HG03135 (cell line): Measurements from ENCODE around the gene PTP4A2.

ENCODE experiments used
- ATAC-seq: cut with Tn5 transposase; IDR thresholded peaks from one replicate; pipeline ENCODE4 v1.9.1; 2021; ENCODE audit warnings: mild to moderate bottlenecking, moderate library complexity; ENCODE audit not compliant: unreplicated experiment

PTP4A2 gene

GRCh38 chr1:31891280-31891679, 46.9 kb downstream of the PTP4A2 start:
- no peak for ATAC-seq

GRCh38 chr1:31888291-31888690, 49.9 kb downstream of the PTP4A2 start:
- ATAC-seq: no peak

- ATAC-seq: no peak
Measured at GRCh38 chr1:31886866-31887265, 51.3 kb downstream of the PTP4A2 start.

GRCh38 chr1:31885851-31886250, 52.3 kb downstream of the PTP4A2 start:
- ATAC-seq: no peak

- no peak for ATAC-seq
Measured at GRCh38 chr1:31883357-31883942, 54.7 kb downstream of the PTP4A2 start.

GRCh38 chr1:31881688-31882000, 56.5 kb downstream of the PTP4A2 start:
- ATAC-seq: no peak

GRCh38 chr1:31880957-31881687, 57.0 kb downstream of the PTP4A2 start:
- no peak for ATAC-seq

GRCh38 chr1:31879981-31880608, 58.1 kb downstream of the PTP4A2 start:
- no peak for ATAC-seq

- no peak for ATAC-seq
Measured at GRCh38 chr1:31878058-31878457, 60.1 kb downstream of the PTP4A2 start.

GRCh38 chr1:31877544-31877943, 60.6 kb downstream of the PTP4A2 start:
- ATAC-seq: no peak

GRCh38 chr1:31875636-31876236, 62.4 kb downstream of the PTP4A2 start:
- ATAC-seq: no peak

- ATAC-seq: no peak
Measured at GRCh38 chr1:31874942-31875341, 63.2 kb downstream of the PTP4A2 start.

GRCh38 chr1:31872658-31873636, 65.2 kb downstream of the PTP4A2 start:
- ATAC-seq: no peak

- no peak for ATAC-seq
Measured at GRCh38 chr1:31871703-31872102, 66.5 kb downstream of the PTP4A2 start.

GRCh38 chr1:31870086-31870736, 68.0 kb downstream of the PTP4A2 start:
- ATAC-seq: no peak

GRCh38 chr1:31869449-31869848, 68.7 kb downstream of the PTP4A2 start:
- ATAC-seq: no peak

- no peak for ATAC-seq
Measured at GRCh38 chr1:31868862-31869261, 69.3 kb downstream of the PTP4A2 start.

GRCh38 chr1:31867546-31867945, 70.6 kb downstream of the PTP4A2 start:
- no peak for ATAC-seq

GRCh38 chr1:31866450-31867032, 71.6 kb downstream of the PTP4A2 start:
- no peak for ATAC-seq
